Mucosa of gallbladder (tissue), 1 donor: Measurements from ENCODE around the gene GEN1. TPM values are rescaled to one million over a fixed set of nuclear protein-coding genes. Genes with fewer than 3 reads are reported as not detected.
A peak's percentile ranks its signal among the peaks of the same experiment; 100 is the strongest.
"Not testable (repeated sequence)": the region's sequence is repeated elsewhere in the genome, so short reads cannot be mapped to it uniquely, and the experiment has no call there.

Source experiments
- DNase-seq: peaks from one replicate; pipeline ENCODE4 v3.0.0-alpha.2; 2020; ENCODE audit warnings: low spot score
- total RNA-seq: library from RNA; stranded (reverse); gene quantifications from one replicate; pipeline ENCODE4 v1.2.1, GENCODE V29; 2021
- donor health status: DM: no; HTN: no; CAD: no.

The GEN1 gene
- total RNA-seq, 1 donor from 2014 or later: 8.6 TPM

GRCh38 chr2:17822445-17823117 lies 68.6 kb downstream of the GEN1 start:
- no peak for DNase-seq

GRCh38 chr2:17823646-17824045 lies 69.7 kb downstream of the GEN1 start:
- not testable (repeated sequence) for DNase-seq

- no peak for DNase-seq
Observed at GRCh38 chr2:17827316-17827715, 73.4 kb downstream of the GEN1 start.

GRCh38 chr2:17827785-17828184 lies 73.8 kb downstream of the GEN1 start:
- DNase-seq: no peak

GRCh38 chr2:17830053-17831034 lies 76.4 kb downstream of the GEN1 start:
- DNase-seq: peak; percentile 68

- DNase-seq: no peak
Observed at GRCh38 chr2:17835516-17835915, 81.6 kb downstream of the GEN1 start.

Other genes with a start within 250 kb of the GEN1 start
- gene RAD51AP2, start 235.7 kb upstream of the GEN1 start, total RNA-seq: not detected
- 0.23 TPM for gene VSNL1, start 213.4 kb upstream of the GEN1 start, total RNA-seq
- 13.9 TPM for gene SMC6, start 328 bp upstream of the GEN1 start, total RNA-seq
- gene MSGN1, start 62.3 kb downstream of the GEN1 start, total RNA-seq: not detected
- gene KCNS3, start 124.5 kb downstream of the GEN1 start, total RNA-seq: 6.5 TPM